Skin epidermis (tissue), 12 donors: ENCODE data around the gene NIPBL.
"Not testable (repeated sequence)": the region's sequence is repeated elsewhere in the genome, so short reads cannot be mapped to it uniquely, and the experiment has no call there.

Experiments
- H3K27ac ChIP-seq, 21 experiments: fragments of 200-600 bp; sonication (generic) in 11 of 21; one replicate each; pipeline ENCODE4 v1.5.0; 2020; ENCODE audit warnings: mild to moderate bottlenecking in 3 of 21, inconsistent platforms in 2 of 21, moderate library complexity in 2 of 21
- H3K4me3 ChIP-seq, 7 experiments: fragments of 200-600 bp; sonication (generic) in 2 of 7; one replicate each; pipeline ENCODE4 v1.5.0; 2020; ENCODE audit warnings: inconsistent platforms in 2 of 7, mild to moderate bottlenecking in 2 of 7, moderate library complexity in 1 of 7

NIPBL gene

GRCh38 chr5:36998578-36998977 is 122.0 kb downstream of the NIPBL start:
- H3K4me3 ChIP-seq: no peak overlapping the region
- H3K27ac ChIP-seq: no peak overlapping the region

GRCh38 chr5:37002176-37002751 is 125.7 kb downstream of the NIPBL start:
- no peak overlapping the region for H3K4me3 ChIP-seq
- H3K27ac ChIP-seq: no peak overlapping the region

- no peak overlapping the region for H3K4me3 ChIP-seq
- no peak overlapping the region for H3K27ac ChIP-seq
Observed at GRCh38 chr5:37005252-37005651, 128.7 kb downstream of the NIPBL start.

- Histone ChIP-seq H3K27ac (no peak overlapping the region), H3K4me3 (no peak overlapping the region)
Observed at GRCh38 chr5:37005946-37006540, 129.5 kb downstream of the NIPBL start.

GRCh38 chr5:37013181-37013580 is 136.6 kb downstream of the NIPBL start:
- H3K27ac ChIP-seq, H3K4me3 ChIP-seq: not testable (repeated sequence)

GRCh38 chr5:37014321-37014720 is 137.8 kb downstream of the NIPBL start:
- Histone ChIP-seq H3K4me3 (no peak overlapping the region), H3K27ac (no peak overlapping the region)

GRCh38 chr5:37015795-37016666 is 139.5 kb downstream of the NIPBL start:
- H3K27ac ChIP-seq: no peak overlapping the region
- H3K4me3 ChIP-seq: no peak overlapping the region

GRCh38 chr5:37028910-37029309 is 152.3 kb downstream of the NIPBL start:
- H3K27ac ChIP-seq: no peak overlapping the region
- no peak overlapping the region for H3K4me3 ChIP-seq

- H3K27ac ChIP-seq: no peak overlapping the region
- no peak overlapping the region for H3K4me3 ChIP-seq
Observed at GRCh38 chr5:37029436-37029835, 152.9 kb downstream of the NIPBL start.

- no peak overlapping the region for H3K27ac ChIP-seq
- H3K4me3 ChIP-seq: no peak overlapping the region
Observed at GRCh38 chr5:37034955-37035354, 158.4 kb downstream of the NIPBL start.

- Histone ChIP-seq H3K27ac (no peak overlapping the region), H3K4me3 (no peak overlapping the region)
Observed at GRCh38 chr5:37037840-37038239, 161.3 kb downstream of the NIPBL start.

GRCh38 chr5:37039824-37040223 is 163.3 kb downstream of the NIPBL start:
- Histone ChIP-seq H3K27ac (no peak overlapping the region), H3K4me3 (no peak overlapping the region)

- H3K4me3 ChIP-seq: no peak overlapping the region
- no peak overlapping the region for H3K27ac ChIP-seq
Observed at GRCh38 chr5:37043693-37044092, 167.1 kb downstream of the NIPBL start.

- H3K4me3 ChIP-seq: no peak overlapping the region
- H3K27ac ChIP-seq: no peak overlapping the region
Observed at GRCh38 chr5:37044120-37044519, 167.6 kb downstream of the NIPBL start.

- H3K4me3 ChIP-seq: no peak overlapping the region
- H3K27ac ChIP-seq: no peak overlapping the region
Observed at GRCh38 chr5:37045703-37046102, 169.1 kb downstream of the NIPBL start.

- H3K4me3 ChIP-seq: no peak overlapping the region
- no peak overlapping the region for H3K27ac ChIP-seq
Observed at GRCh38 chr5:37047947-37048346, 171.4 kb downstream of the NIPBL start.

- Histone ChIP-seq H3K27ac (no peak overlapping the region), H3K4me3 (no peak overlapping the region)
Observed at GRCh38 chr5:37054391-37054790, 177.8 kb downstream of the NIPBL start.

- Histone ChIP-seq H3K4me3 (no peak overlapping the region), H3K27ac (no peak overlapping the region)
Observed at GRCh38 chr5:37055383-37055990, 178.9 kb downstream of the NIPBL start.

- Histone ChIP-seq H3K27ac (no peak overlapping the region), H3K4me3 (no peak overlapping the region)
Observed at GRCh38 chr5:37056762-37057161, 180.2 kb downstream of the NIPBL start.

GRCh38 chr5:37060030-37060429 is 183.5 kb downstream of the NIPBL start:
- Histone ChIP-seq H3K4me3 (no peak overlapping the region), H3K27ac (no peak overlapping the region)

GRCh38 chr5:37063739-37064138 is 187.2 kb downstream of the NIPBL start:
- no peak overlapping the region for H3K4me3 ChIP-seq
- no peak overlapping the region for H3K27ac ChIP-seq
